ENCODE data around the gene DTNB.

DTNB gene

DNA sequence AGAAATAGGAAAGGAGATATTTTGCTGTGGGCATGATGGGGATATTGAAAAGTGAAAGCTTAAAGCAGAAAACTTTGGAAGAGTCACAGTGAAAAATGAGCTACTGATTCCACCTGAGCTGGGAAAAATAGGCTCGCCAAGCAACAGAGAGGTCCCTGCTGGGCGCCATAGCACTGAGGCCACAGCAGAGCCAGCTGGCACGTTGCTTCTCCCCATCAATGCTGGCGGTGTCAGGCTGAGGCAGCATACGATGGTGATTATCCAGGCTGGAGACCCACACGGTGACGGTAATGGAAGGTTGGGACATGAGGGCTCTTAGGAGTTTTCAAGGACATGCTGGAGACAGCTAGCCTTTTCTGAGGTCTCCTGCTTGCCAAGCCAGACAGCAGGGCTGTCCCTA lies 25.8 kb upstream of the DTNB start:
- Histone ChIP-seq H3K4me3 (ENCODE audit: low read length) (no peak overlapping the region), H3K27me3 (ENCODE audit: control insufficient read depth, insufficient read depth, low read length) (no peaks in the 10 kb centered on the region), H3K27ac (ENCODE audit: low read depth, low read length) (no peak overlapping the region), H3K36me3 (ENCODE audit: control insufficient read depth, insufficient read depth, low read length) (no peaks in the 10 kb centered on the region), H3K4me1 (ENCODE audit: control insufficient read depth, insufficient read depth, low read length) (no peaks in the 10 kb centered on the region), H3K9ac (ENCODE audit: low read length) (no peak overlapping the region)

DNA sequence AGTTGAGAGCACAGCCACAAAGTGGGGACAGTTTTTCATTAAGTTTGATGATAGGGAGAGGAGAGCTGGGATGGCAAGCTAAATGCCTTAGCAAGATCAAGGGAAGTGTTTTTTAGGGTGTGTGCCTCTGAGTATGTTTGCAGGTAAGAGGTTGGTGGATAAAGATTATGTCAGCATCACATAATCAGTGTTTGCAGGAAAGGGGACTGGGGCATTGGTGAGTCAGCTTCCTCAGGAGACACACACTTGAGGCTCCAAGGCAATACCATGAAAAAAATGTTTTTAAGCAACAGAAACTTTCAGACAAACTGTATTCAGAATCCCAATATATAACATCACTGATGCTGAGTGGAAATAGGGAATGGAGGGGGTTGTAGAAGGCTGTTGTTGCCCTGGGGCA lies 25.4 kb upstream of the DTNB start:
- no peak overlapping the region for H3K4me3 ChIP-seq (ENCODE audit: low read length)

DNA sequence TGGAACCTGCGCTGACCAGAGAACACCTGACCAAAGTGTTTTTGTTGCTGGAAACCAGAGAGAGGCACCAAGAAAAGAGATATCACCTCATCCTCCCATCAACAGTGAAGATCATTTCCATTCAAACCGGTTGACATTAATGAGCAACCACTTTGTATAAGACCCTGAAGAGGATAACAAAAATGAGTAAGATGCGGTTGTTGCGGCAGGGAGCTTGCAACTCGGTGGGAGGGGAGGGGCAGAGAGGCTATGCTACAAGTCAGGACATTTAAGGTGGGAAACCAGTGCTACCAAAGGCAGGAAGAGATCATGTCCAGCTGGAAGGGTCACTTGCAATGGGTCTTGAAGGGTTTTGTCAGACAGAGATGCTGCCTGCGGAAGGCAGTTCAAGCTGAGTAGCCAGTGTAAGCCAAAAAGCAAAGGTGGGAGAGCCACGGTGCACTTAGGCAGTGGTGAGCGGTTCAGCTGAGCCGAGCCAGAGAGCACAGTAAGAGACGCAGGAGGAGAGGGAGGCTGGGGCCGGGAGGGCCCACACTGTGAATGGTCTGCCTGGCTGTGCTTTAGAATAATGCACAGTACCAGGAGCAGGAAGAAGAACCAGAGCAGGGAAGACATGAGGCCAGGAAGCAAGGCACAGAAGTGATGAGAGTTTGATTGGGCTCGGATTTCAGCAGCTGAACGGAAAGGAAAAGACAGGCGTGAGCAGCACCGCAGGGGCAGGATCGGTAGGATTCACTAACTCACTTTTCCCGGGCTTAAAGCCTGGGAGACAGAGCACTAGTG lies 24.4 kb upstream of the DTNB start:
- no peaks in the 10 kb centered on the region for H3K4me1 ChIP-seq (ENCODE audit: control insufficient read depth, insufficient read depth, low read length)
- H3K27me3 ChIP-seq (ENCODE audit: control insufficient read depth, insufficient read depth, low read length): no peaks in the 10 kb centered on the region
- no peaks in the 10 kb centered on the region for H3K36me3 ChIP-seq (ENCODE audit: control insufficient read depth, insufficient read depth, low read length)
- H3K9ac ChIP-seq (ENCODE audit: low read length): no peak overlapping the region
- no peak overlapping the region for H3K4me3 ChIP-seq (ENCODE audit: low read length)
- H3K27ac ChIP-seq (ENCODE audit: low read depth, low read length): no peak overlapping the region

More for the DNA sequence above, 25.4 kb upstream of the DTNB start:
- Histone ChIP-seq H3K9ac (ENCODE audit: low read length) (no peak overlapping the region), H3K27ac (ENCODE audit: low read depth, low read length) (no peak overlapping the region), H3K27me3 (ENCODE audit: control insufficient read depth, insufficient read depth, low read length) (no peaks in the 10 kb centered on the region), H3K36me3 (ENCODE audit: control insufficient read depth, insufficient read depth, low read length) (no peaks in the 10 kb centered on the region), H3K4me1 (ENCODE audit: control insufficient read depth, insufficient read depth, low read length) (no peaks in the 10 kb centered on the region)

DNA sequence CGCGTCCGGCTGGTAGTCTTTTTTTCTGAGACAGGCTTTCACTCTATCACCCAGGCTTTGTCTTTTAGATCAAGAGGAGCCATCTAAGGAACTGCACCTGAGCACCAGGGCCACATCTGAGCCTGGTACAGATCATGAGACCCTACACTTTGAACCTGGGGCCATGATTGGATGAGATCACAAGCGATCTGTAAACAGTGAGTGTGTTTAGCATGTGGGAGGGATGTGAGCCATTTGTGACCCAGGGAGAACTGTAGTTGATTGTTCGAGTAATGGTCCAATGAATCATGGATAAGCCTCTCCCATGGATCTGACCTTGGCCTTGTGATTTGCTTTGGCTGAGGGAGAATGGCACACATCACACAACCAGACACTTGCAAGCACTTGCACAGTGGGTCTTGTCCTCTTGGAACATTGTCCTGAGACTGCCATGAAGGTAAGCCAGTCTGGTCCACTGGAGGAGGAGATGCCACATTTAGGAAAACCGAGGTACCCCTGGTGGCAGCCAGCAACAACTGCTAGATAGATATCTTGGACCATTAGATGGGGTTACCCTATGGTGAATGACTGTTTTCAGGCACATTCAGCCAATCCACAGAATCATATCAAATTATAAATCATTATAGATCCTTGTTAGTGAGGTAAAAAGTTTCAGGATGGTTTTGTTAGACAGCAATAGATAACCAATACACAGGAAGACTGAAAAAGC lies 19.5 kb upstream of the DTNB start:
- no peaks in the 10 kb centered on the region for H3K36me3 ChIP-seq (ENCODE audit: control insufficient read depth, insufficient read depth, low read length)
- no peak overlapping the region for H3K27ac ChIP-seq (ENCODE audit: low read depth, low read length)
- no peaks in the 10 kb centered on the region for H3K27me3 ChIP-seq (ENCODE audit: control insufficient read depth, insufficient read depth, low read length)
- no peak overlapping the region for H3K4me3 ChIP-seq (ENCODE audit: low read length)
- no peak overlapping the region for H3K9ac ChIP-seq (ENCODE audit: low read length)
- no peaks in the 10 kb centered on the region for H3K4me1 ChIP-seq (ENCODE audit: control insufficient read depth, insufficient read depth, low read length)

DNA sequence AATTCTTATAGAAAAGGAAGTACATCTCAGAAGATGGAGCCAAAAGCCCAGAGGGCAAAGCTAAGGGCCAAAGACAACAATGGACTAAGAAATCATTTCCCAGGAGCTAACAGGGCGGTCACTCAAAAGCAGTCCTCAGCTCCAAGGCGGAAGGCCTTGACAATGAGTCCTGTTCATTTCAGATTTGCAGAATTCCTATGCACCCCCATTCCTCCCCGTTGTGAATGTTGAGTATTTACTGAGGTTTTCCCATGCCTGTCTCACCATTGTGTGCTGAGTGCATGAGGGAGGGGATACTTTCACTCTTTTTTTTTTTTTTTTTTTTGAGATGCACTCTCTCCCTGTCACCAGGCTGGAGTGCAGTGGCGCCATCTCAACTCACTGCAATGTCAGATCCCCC lies 18.8 kb upstream of the DTNB start:
- H3K4me1 ChIP-seq (ENCODE audit: control insufficient read depth, insufficient read depth, low read length): no peaks in the 10 kb centered on the region
- H3K27me3 ChIP-seq (ENCODE audit: control insufficient read depth, insufficient read depth, low read length): no peaks in the 10 kb centered on the region
- no peak overlapping the region for H3K4me3 ChIP-seq (ENCODE audit: low read length)
- H3K36me3 ChIP-seq (ENCODE audit: control insufficient read depth, insufficient read depth, low read length): no peaks in the 10 kb centered on the region
- H3K27ac ChIP-seq (ENCODE audit: low read depth, low read length): no peak overlapping the region
- no peak overlapping the region for H3K9ac ChIP-seq (ENCODE audit: low read length)

DNA sequence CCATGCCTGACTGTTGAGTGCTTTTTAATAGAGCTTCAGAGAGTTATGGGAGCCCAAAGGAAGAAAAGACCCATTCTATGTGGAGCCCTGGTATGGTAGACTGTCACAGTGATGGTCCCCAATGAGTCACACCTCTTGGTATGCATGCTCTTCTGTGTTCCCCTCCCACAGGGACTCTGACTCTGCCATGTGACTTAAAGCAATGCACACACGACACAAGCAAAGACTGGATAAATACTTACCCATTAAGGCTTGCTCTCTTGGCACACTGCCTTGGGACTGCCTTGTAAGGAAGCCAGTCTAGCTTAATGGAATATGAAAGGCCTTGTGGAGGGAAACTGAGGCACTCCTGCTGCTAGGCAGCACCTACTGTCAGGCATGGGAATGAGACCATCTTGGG lies 16.7 kb upstream of the DTNB start:
- H3K9ac ChIP-seq (ENCODE audit: low read length): no peak overlapping the region

DNA sequence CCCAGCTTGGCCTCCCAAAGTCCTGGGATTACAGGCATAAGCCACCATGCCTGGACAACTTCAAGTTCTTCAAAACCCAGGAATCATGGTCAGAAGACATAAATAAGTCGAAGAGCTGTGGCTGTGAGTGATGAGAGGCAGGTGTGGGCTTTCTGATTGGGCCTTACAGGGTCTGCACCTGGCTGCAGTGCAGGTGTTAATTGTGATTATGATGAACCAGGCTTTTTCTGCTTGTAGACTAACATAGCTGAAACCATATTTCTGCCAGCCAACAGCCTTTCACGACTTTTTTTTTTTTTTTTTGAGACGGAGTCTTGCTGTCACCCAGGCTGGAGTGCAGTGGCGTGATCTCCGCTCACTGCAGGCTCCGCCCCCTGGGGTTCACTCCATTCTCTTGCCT lies 14.9 kb upstream of the DTNB start:
- no peak overlapping the region for H3K27ac ChIP-seq (ENCODE audit: low read depth, low read length)
- H3K36me3 ChIP-seq (ENCODE audit: control insufficient read depth, insufficient read depth, low read length): no peaks in the 10 kb centered on the region
- H3K9ac ChIP-seq (ENCODE audit: low read length): no peak overlapping the region
- H3K4me1 ChIP-seq (ENCODE audit: control insufficient read depth, insufficient read depth, low read length): no peaks in the 10 kb centered on the region
- H3K27me3 ChIP-seq (ENCODE audit: control insufficient read depth, insufficient read depth, low read length): no peaks in the 10 kb centered on the region
- H3K4me3 ChIP-seq (ENCODE audit: low read length): no peak overlapping the region

More for the DNA sequence above, 16.7 kb upstream of the DTNB start:
- no peak overlapping the region for H3K4me3 ChIP-seq (ENCODE audit: low read length)
- no peaks in the 10 kb centered on the region for H3K4me1 ChIP-seq (ENCODE audit: control insufficient read depth, insufficient read depth, low read length)
- no peaks in the 10 kb centered on the region for H3K36me3 ChIP-seq (ENCODE audit: control insufficient read depth, insufficient read depth, low read length)
- no peak overlapping the region for H3K27ac ChIP-seq (ENCODE audit: low read depth, low read length)
- no peaks in the 10 kb centered on the region for H3K27me3 ChIP-seq (ENCODE audit: control insufficient read depth, insufficient read depth, low read length)

DNA sequence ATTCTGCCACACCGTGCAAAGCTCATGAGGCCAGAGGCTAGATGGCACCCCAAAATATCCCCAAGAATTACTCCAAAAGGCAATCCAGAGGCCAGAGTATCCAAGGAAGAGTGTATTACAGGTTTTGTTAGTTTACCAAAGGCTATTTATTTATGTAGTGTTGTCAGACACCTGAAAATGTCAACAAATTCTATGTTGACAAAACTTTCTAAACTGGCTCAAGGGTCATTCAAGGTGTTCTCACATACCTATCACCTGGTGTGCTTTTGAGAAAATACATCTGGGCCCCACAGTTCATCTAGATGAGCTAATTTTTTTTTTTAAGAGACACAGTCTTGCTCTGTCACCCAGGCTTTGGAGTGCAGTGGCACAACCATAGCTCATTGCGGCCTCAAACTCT lies 12.4 kb upstream of the DTNB start:
- no peak overlapping the region for H3K9ac ChIP-seq (ENCODE audit: low read length)
- no peaks in the 10 kb centered on the region for H3K36me3 ChIP-seq (ENCODE audit: control insufficient read depth, insufficient read depth, low read length)
- H3K4me1 ChIP-seq (ENCODE audit: control insufficient read depth, insufficient read depth, low read length): no peaks in the 10 kb centered on the region
- H3K27me3 ChIP-seq (ENCODE audit: control insufficient read depth, insufficient read depth, low read length): no peaks in the 10 kb centered on the region
- H3K27ac ChIP-seq (ENCODE audit: low read depth, low read length): no peak overlapping the region
- no peak overlapping the region for H3K4me3 ChIP-seq (ENCODE audit: low read length)

DNA sequence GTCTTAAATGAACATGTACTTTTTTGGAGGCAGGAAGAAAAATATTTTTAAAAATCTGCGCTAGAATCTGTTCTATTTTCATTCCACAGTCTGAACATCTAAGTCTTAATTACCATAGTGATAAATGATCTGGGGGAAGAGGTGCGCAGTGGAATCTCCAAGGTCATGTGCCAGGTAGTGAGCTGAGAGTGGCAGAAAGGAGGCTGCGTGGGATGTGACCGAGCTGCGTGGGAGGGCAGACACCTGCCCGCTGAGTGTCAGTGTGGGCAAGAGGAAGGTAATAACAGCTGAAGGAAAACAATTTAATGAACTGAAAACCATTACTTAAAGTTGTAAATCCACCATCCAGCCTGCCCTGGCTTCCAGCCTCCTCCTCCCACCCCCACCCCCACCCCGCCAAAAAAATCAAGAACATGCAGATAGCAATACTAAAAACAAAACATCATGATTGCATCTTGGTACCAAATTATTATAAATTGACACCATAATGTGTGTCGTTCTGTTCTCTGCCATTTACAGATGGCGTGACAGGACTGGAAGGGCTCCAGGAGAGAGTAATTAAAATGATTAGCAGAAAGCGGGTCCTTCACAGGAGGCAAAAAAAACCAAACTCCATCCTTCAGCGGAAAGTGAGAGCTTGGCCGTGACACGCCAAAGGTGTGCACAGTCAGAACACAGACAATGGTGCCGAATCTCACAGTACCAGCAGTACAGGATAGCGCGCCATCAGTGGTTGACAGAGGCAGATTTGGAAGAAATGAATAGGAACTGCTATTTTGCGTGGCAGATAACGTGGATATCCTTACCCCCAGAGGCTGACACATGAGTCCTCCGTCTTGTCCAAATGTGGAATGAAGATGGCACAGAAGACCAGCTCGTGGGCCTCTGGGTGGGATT lies 11.4 kb upstream of the DTNB start:
- no peak overlapping the region for H3K4me3 ChIP-seq (ENCODE audit: low read length)
- no peak overlapping the region for H3K9ac ChIP-seq (ENCODE audit: low read length)
- H3K36me3 ChIP-seq (ENCODE audit: control insufficient read depth, insufficient read depth, low read length): no peaks in the 10 kb centered on the region
- H3K27ac ChIP-seq (ENCODE audit: low read depth, low read length): no peak overlapping the region
- no peaks in the 10 kb centered on the region for H3K27me3 ChIP-seq (ENCODE audit: control insufficient read depth, insufficient read depth, low read length)
- H3K4me1 ChIP-seq (ENCODE audit: control insufficient read depth, insufficient read depth, low read length): no peaks in the 10 kb centered on the region

DNA sequence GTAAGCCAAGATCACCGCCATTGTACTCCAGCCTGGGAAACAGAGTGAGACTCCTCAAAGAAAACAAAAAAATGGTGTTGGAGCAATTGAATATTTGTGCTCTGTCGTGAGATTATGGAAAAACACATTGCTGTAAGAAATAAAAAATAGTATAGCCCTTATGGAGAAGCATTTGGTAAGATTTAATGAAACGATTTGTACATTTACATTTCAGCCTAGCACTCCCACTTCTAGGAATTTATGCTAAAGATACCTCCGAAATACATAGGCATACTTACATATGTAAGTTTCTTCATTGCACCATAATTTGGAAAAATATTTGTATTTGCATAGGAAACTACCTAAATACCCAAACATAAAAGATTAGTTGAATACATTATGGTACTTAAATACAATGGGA lies 8.7 kb upstream of the DTNB start:
- Histone ChIP-seq H3K9ac (ENCODE audit: low read length) (no peak overlapping the region), H3K36me3 (ENCODE audit: control insufficient read depth, insufficient read depth, low read length) (no peaks in the 10 kb centered on the region), H3K27me3 (ENCODE audit: control insufficient read depth, insufficient read depth, low read length) (no peaks in the 10 kb centered on the region), H3K27ac (ENCODE audit: low read depth, low read length) (no peak overlapping the region), H3K4me1 (ENCODE audit: control insufficient read depth, insufficient read depth, low read length) (no peaks in the 10 kb centered on the region), H3K4me3 (ENCODE audit: low read length) (no peak overlapping the region)

DNA sequence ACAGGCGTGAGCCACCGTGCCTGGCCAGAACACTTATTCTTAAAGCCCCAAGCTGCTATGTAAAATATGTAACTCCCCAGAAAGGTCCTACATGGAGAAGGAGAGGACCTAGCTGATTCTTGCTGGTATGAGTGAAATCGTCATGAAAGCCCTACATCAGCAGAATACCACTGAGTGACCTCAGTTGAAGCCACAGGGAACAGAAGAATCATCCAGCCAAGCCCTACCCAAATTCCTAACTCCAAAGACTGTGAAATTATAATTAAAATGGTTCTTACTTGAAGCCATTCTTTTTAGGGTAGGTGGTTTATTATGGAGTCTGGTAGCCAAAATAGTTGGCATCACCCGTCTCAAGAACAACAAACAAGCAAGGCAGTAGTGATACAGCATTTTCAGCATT lies 4.5 kb upstream of the DTNB start:
- Histone ChIP-seq H3K27me3 (ENCODE audit: control insufficient read depth, insufficient read depth, low read length) (no peaks in the 10 kb centered on the region), H3K36me3 (ENCODE audit: control insufficient read depth, insufficient read depth, low read length) (no peaks in the 10 kb centered on the region), H3K27ac (ENCODE audit: low read depth, low read length) (no peak overlapping the region), H3K4me1 (ENCODE audit: control insufficient read depth, insufficient read depth, low read length) (no peaks in the 10 kb centered on the region), H3K9ac (ENCODE audit: low read length) (no peak overlapping the region), H3K4me3 (ENCODE audit: low read length) (no peak overlapping the region)

DNA sequence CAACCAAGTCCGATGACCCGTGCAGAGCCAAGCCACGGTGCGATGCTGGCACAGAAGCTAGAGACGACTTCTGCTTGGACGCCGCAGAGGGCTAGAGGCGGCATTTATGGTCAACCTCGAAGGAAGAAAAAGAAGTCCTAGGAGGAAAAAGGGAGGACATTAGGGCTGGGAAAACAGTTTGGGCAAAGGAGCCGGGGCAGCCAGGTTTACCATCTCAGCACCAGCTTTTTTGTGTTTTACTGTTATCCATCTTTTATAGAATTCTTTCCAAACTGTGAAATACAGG lies 643 bp upstream of the DTNB start:
- Histone ChIP-seq H3K4me1 (ENCODE audit: control insufficient read depth, insufficient read depth, low read length) (no peaks in the 10 kb centered on the region), H3K27me3 (ENCODE audit: control insufficient read depth, insufficient read depth, low read length) (no peaks in the 10 kb centered on the region), H3K9ac (ENCODE audit: low read length) (no peak overlapping the region), H3K36me3 (ENCODE audit: control insufficient read depth, insufficient read depth, low read length) (no peaks in the 10 kb centered on the region), H3K27ac (ENCODE audit: low read depth, low read length) (peak overlapping the region; percentile 78), H3K4me3 (ENCODE audit: low read length) (peak overlapping the region; percentile 81)

Data from rectal smooth muscle tissue (tissue), 1 donor.